GM12872 (cell line): ENCODE results near the gene PDZD4.

Experiments used
- TF ChIP-seq, protein P1 (sequence below): IDR thresholded peaks from 3 replicates; pipeline ENCODE4 v1.5.1; 2011; ENCODE audit warnings: low read depth, mild to moderate bottlenecking, low read length, moderate library complexity; ENCODE audit not compliant: insufficient read depth

PDZD4 gene

DNA sequence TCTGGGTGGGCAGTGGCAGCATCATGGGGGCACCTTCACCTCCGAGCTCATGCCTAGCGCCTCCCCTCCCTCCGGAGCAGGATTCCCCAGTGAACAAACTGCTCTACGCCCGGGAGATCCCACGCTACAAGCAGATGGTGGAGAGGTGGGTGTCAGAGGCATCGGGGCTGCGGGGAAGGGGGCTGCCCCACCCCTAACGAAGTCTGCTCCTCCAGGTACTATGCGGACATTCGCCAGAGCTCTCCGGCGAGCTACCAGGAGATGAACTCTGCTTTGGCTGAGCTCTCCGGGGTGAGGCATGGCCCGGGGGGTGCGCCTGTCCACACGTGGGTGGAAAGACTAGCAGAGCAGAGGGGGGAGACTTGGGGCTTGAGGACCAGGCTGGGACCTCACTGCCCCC lies 52.2 kb downstream of the PDZD4 start:
- TF ChIP-seq, protein P1, sequence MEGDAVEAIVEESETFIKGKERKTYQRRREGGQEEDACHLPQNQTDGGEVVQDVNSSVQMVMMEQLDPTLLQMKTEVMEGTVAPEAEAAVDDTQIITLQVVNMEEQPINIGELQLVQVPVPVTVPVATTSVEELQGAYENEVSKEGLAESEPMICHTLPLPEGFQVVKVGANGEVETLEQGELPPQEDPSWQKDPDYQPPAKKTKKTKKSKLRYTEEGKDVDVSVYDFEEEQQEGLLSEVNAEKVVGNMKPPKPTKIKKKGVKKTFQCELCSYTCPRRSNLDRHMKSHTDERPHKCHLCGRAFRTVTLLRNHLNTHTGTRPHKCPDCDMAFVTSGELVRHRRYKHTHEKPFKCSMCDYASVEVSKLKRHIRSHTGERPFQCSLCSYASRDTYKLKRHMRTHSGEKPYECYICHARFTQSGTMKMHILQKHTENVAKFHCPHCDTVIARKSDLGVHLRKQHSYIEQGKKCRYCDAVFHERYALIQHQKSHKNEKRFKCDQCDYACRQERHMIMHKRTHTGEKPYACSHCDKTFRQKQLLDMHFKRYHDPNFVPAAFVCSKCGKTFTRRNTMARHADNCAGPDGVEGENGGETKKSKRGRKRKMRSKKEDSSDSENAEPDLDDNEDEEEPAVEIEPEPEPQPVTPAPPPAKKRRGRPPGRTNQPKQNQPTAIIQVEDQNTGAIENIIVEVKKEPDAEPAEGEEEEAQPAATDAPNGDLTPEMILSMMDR = no peak

DNA sequence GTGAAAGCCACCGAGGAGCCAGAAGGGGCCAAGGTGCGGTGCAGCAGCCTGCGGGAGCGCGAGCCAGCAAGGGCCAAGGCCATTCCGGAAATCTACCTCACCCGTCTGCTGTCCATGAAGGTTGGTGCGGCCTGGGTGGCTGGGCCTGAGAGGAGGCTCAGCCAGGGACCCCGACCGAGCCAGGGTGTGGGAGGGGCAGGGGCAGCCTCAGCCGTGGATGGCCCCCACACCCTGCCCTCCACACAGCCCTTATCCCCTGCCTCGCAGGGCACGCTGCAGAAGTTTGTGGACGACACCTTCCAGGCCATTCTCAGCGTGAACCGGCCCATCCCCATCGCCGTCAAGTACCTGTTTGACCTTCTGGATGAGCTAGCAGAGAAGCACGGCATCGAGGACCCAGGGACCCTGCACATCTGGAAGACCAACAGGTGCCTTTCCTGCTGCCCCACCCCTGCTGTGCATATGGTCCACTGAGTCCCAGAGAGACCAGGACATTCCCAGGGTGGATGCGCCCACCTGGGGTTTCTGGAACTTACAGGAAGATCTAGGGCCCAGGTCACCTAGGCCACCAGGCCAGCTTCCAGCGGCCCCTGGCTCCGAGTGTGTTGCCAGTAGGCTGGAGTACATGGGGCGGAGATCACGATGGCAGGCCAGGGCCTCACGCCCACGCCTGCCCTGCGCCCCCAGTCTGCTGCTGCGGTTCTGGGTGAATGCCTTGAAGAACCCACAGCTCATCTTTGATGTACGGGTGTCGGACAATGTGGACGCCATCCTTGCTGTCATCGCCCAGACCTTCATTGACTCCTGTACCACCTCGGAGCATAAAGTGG lies 52.9 kb downstream of the PDZD4 start:
- TF ChIP-seq, protein P1 = no peak

DNA sequence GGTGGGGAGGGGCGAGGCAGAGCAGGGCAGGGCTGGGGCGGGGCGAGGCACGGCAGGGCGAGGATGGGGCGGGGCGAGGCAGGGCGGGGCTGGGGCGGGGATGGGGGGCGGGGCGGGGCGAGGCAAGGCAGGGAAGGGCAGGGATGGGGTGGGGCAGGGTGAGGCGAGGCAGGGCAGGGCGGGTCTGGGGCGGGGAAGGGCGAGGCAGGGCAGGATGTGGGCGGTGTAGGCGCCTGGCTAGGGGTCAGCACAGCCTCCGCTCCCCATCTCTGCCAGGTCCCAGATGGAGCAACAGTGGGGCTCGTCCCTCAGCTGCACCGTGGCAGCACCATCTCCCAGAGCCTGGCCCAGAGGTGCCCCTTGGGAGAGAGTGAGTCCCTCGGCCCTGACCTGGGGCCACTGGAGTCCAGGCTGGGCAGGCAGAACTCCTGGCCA lies 53.7 kb downstream of the PDZD4 start:
- TF ChIP-seq, protein P1 = no peak

GRCh38 chrX:153776120-153776599 lies 54.2 kb downstream of the PDZD4 start:
- TF ChIP-seq, protein P1 = no peak

GRCh38 chrX:153775293-153776119 lies 54.8 kb downstream of the PDZD4 start:
- TF ChIP-seq, protein P1 = no peak

DNA sequence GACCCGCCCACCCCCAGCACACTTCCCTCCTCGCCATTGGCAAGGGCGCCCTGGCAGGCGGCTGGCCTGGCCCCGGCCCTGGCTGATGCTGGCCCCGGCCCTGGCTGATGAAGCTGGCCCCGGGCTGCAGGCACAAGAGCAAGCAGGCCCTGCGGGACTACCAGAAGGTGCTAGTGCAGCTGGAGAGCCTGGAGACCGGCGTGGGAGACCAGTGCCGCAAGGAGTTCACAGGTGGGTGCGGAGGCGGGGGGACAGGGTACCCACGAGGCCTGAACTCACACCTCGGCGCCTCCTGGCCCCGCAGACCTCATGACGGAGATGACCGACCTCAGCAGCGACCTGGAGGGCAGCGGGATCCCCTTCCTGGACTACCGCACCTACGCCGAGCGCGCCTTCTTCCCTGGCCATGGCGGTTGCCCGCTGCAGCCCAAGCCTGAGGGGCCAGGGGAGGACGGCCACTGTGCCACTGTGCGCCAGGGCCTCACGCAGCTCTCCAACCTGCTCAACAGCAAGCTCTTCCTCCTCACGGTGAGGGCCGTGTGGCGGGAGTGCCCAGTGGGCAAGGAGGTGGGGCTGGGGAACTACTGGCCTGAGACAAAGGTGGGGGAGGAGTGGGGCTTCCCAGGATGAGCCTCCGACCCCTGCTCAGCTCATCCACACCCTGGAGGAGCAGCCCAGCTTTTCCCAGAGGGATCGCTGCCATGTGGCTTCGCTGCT lies 55.6 kb downstream of the PDZD4 start:
- TF ChIP-seq, protein P1 = no peak
